ENCODE data around the gene YPEL5.

YPEL5 gene

GRCh38 chr2:30208453-30208852, 61.6 kb downstream of the YPEL5 start:
- DNase-seq: peak; percentile 93

- DNase-seq: no peak
Observed at GRCh38 chr2:30209227-30209626, 62.4 kb downstream of the YPEL5 start.
